Fibroblast of pulmonary artery (primary cell): ENCODE results near the gene STK38L.
A peak's percentile ranks its signal among the peaks of the same experiment; 100 is the strongest.

Source experiments
- DNase-seq: peaks from one replicate; pipeline ENCODE4 v3.0.0-alpha.2; 2010; ENCODE audit warnings: low read depth
- H3K4me3 ChIP-seq: replicated peaks from 2 replicates; pipeline ENCODE4 v1.5.1; 2011; ENCODE audit warnings: low read depth, mild to moderate bottlenecking, control low read depth, low read length, moderate library complexity
- TF ChIP-seq, protein P1 (sequence below): IDR thresholded peaks from 2 replicates; pipeline ENCODE4 v1.5.1; 2011; ENCODE audit warnings: mild to moderate bottlenecking, control low read depth, low read length, inconsistent platforms; ENCODE audit errors: missing control alignments

STK38L gene

DNA sequence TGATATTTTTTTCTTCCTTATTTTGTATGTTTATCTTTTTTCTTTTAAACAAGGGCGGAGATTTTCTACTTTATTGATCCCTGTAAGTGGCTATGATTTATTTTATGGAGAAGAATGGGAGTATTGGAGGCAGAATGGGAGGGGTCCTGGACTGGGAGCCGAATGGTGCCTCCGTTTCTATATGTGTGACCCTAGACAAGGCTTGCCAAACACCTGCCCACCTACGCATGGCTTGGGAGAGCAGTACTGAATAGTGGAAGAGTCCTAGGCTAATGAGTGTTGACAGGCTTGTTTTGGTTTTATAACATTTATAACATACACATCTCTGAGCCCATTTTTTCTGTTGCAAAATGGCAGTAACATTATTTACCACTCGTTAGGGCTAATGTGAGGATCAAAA lies 29.0 kb downstream of the STK38L start:
- DNase-seq: no peak
- TF ChIP-seq, protein P1, sequence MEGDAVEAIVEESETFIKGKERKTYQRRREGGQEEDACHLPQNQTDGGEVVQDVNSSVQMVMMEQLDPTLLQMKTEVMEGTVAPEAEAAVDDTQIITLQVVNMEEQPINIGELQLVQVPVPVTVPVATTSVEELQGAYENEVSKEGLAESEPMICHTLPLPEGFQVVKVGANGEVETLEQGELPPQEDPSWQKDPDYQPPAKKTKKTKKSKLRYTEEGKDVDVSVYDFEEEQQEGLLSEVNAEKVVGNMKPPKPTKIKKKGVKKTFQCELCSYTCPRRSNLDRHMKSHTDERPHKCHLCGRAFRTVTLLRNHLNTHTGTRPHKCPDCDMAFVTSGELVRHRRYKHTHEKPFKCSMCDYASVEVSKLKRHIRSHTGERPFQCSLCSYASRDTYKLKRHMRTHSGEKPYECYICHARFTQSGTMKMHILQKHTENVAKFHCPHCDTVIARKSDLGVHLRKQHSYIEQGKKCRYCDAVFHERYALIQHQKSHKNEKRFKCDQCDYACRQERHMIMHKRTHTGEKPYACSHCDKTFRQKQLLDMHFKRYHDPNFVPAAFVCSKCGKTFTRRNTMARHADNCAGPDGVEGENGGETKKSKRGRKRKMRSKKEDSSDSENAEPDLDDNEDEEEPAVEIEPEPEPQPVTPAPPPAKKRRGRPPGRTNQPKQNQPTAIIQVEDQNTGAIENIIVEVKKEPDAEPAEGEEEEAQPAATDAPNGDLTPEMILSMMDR: no peak
- H3K4me3 ChIP-seq: no peak overlapping the region

DNA sequence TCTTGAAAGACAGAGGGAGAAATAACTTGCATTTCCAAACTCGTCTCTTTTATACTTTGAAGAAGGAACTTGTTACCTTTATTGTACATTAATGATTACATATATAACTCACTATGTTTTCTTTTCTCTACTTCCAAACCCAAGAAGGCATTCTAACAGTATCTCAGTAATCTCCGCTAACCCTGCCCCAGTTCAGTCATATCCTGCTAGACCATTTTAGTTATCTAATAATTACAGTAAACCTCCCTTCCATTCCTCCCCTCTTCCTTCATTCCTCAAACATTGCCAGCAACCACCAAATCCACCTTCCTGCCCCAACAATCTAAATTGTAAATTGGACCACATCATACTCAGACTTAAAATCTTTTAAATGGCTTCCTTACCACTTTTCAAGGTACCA lies 30.6 kb downstream of the STK38L start:
- TF ChIP-seq, protein P1: no peak
- DNase-seq: peak; percentile 33

DNA sequence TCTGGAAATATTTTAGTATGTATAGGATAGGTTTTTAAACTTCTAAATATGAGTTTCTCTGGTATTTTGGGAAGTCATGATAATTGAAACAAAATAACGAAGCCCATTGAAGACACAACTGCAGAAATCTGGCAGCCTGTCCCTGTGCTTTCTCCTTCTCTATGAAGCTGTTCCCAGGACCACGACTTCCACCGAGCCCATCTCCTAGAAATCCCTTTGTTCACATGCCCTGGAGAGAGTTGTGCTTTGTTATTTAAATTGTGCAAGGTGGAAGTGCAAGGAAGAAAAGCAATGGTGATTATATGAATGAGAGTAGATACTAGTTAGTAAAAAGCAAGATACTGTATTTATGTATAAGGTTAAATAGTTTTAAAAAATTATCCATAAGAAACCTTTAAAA lies 32.2 kb downstream of the STK38L start:
- TF ChIP-seq, protein P1: no peak
- no peak overlapping the region for H3K4me3 ChIP-seq
- DNase-seq: no peak

More for the DNA sequence above, 30.6 kb downstream of the STK38L start:
- no peak overlapping the region for H3K4me3 ChIP-seq

DNA sequence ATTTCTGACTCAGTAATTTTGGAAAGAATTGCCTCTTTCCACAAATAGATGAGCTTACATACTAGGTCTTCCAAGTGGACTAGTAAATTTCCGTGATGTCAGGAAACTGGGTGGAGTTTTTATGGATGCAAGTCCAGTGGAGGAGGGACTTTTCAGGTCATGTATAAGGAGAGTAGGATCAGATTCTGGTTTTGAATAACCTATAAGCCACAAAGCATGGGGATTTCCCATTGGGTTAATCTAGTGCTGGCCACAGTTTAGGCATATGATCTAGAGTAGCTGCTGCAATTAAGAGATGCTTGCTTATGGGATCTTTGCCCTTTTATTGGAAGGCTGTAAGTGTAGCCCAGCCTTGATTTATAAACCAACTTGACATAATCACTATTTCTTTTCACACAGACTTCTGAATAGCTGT lies 33.8 kb downstream of the STK38L start:
- peak; percentile 95 for DNase-seq
- TF ChIP-seq, protein P1: no peak
- H3K4me3 ChIP-seq: no peak overlapping the region

DNA sequence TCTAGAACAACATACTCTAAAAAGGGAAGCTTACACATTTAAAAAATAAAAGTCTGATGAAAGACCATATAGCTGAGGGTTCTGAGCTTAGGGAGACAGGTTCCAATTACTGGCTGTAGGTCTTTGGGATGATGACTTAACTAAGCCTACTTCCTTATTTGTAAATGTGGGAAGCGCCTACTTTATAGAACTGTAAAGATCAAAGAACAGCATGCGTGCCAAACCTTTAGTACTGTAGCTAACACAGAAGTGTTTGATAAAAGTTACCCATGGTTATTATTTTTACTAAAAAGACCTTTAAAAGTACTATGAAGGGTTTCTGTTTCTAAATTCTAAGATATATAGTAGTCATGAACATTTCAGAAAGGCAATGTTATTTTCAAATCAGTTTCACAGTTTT lies 35.7 kb downstream of the STK38L start:
- no peak for DNase-seq
- TF ChIP-seq, protein P1: no peak

DNA sequence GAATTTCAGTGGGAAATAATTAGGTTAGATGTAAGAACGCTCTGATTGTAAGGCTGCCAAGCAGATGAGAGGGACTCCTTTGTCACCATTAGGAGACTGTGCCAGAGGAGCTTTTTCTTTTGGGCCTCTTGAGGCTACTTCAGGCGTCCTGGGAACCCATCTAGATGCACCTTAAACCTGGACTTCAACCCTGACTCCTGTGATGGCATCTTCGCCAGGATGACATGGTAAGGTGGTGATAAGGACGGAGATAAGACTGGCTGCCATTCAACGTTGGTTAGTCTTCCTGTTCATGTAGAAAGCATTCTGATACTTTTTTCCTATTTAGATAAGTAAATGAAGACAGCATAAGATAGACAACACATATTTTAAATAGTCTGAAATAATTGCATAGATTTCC lies 36.3 kb downstream of the STK38L start:
- TF ChIP-seq, protein P1: no peak
- DNase-seq: no peak
- no peak overlapping the region for H3K4me3 ChIP-seq

More for the DNA sequence above, 35.7 kb downstream of the STK38L start:
- no peak overlapping the region for H3K4me3 ChIP-seq

DNA sequence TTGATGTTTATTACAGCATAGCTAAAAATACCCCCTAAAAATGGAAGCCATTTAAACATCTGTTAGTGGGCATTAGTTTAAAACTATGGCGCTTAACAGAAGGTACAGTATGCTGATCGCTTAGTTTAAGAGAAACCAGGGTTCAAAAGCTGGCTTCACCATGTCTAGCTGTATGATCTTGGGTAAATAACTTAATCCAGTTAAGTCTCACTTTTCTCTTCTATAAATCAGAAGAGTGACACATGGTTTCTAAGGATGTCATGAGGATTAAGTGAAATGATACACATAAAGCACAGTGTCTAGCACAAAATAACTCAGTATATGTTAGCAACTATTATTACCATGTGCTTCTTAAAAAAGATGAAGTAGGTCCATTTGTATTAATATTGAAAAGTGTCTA lies 38.7 kb downstream of the STK38L start:
- no peak overlapping the region for H3K4me3 ChIP-seq
- no peak for DNase-seq
- TF ChIP-seq, protein P1: no peak
